HCT116 (cell line): ENCODE data around the gene ABCB8. TPM values are rescaled to one million over a fixed set of nuclear protein-coding genes. Genes with fewer than 3 reads are reported as not detected.

ENCODE experiments used
- ATAC-seq: fragments of 200-7000 bp; cut with Tn5 transposase; 2 replicates; pipeline ENCODE4 v1.9.1; 2020; ENCODE audit warnings: mild to moderate bottlenecking, moderate library complexity
- BruUV-seq: library from RNA; stranded (reverse); fragments of 400-500 nt; replicated peaks from 2 replicates; lab custom pipeline; 2021; lab: Mats Ljungman, UMichigan
- CTCF ChIA-PET: fragments of 300-600 bp; sonication (Branson Sonifier 250); formaldehyde crosslinking; loops from one replicate; lab custom pipeline; 2021; ENCODE audit warnings: antibody characterized with exemption; lab: Charles Lee
- POLR2A ChIA-PET: fragments of 300-600, 350-600 bp; sonication (Branson Sonifier 250); formaldehyde crosslinking; loops from one replicate; lab custom pipeline; 2021; ENCODE audit warnings: antibody characterized with exemption; lab: Charles Lee
- RAD21 ChIA-PET, 2 experiments: fragments of 300-600 bp; sonication (Branson Sonifier 250); formaldehyde crosslinking; loops; one replicate each; lab custom pipeline; 2023; ENCODE audit warnings: low total read pairs in 2 of 2; ENCODE audit not compliant: uncharacterized antibody in 2 of 2, unreplicated experiment in 2 of 2, low non-redundant PET in 1 of 2; lab: Charles Lee
- DNase-seq: peaks from one replicate; pipeline ENCODE4 v3.0.0-alpha.2; 2010; ENCODE audit warnings: low read depth, low spot score
- H2AFZ ChIP-seq: fragments of 200-600 bp; shearing (Covaris generic), sonication (generic); 2 replicates; pipeline ENCODE4 v1.6.1; 2017; ENCODE audit warnings: low read depth, mixed run types, mixed read lengths, antibody characterized with exemption, low read length; ENCODE audit not compliant: poor library complexity, severe bottlenecking
- H3K27ac ChIP-seq: 2 replicates; pipeline ENCODE4 v1.5.1; 2012; ENCODE audit warnings: low read depth, low read length
- H3K27me3 ChIP-seq: fragments of 200-600 bp; sonication (generic); 2 replicates; pipeline ENCODE4 v1.6.1; 2016; ENCODE audit warnings: mixed run types, low read length, mixed read lengths; ENCODE audit not compliant: insufficient read depth
- H3K36me3 ChIP-seq, 2 experiments: fragments of 200-500 bp in 1 of 2; fragments of 200-600 bp in 1 of 2; sonication (Bioruptor generic) in 1 of 2; sonication (generic) in 1 of 2; 2 replicates each; pipeline versions ENCODE4 v1.5.1 to v1.6.1; 2014 to 2016; ENCODE audit warnings: low read length in 2 of 2, inconsistent platforms in 1 of 2, mixed read lengths in 1 of 2, mixed run types in 1 of 2; ENCODE audit not compliant: insufficient read depth in 2 of 2, control insufficient read depth in 1 of 2
- H3K4me1 ChIP-seq, 2 experiments: fragments of 200-600 bp in 1 of 2; sonication (generic) in 1 of 2; 2 replicates each; pipeline versions ENCODE4 v1.5.1 to v1.6.1; 2012 to 2017; ENCODE audit warnings: low read length in 2 of 2, inconsistent platforms in 1 of 2, mild to moderate bottlenecking in 1 of 2, mixed read lengths in 1 of 2, mixed run types in 1 of 2, moderate library complexity in 1 of 2; ENCODE audit not compliant: insufficient read depth in 2 of 2, control insufficient read depth in 1 of 2
- H3K4me2 ChIP-seq: fragments of 200-600 bp; sonication (generic); 2 replicates; pipeline ENCODE4 v1.6.1; 2017; ENCODE audit warnings: mixed run types, low read length, mixed read lengths
- H3K4me3 ChIP-seq, 2 experiments: fragments of 200-600 bp in 1 of 2; sonication (generic) in 1 of 2; replicated peaks in 1 of 2; 2 replicates each; pipeline ENCODE4 v1.5.1; 2011 to 2016; ENCODE audit warnings: low read length in 2 of 2, control low read depth in 1 of 2, low read depth in 1 of 2, mild to moderate bottlenecking in 1 of 2, mixed read lengths in 1 of 2, mixed run types in 1 of 2
- H3K79me2 ChIP-seq: fragments of 200-600 bp; sonication (generic); 2 replicates; pipeline ENCODE4 v1.6.1; 2017; ENCODE audit warnings: mild to moderate bottlenecking, mixed run types, low read length, moderate library complexity, mixed read lengths; ENCODE audit not compliant: insufficient read depth
- H3K9ac ChIP-seq: fragments of 200-600 bp; sonication (generic); 2 replicates; pipeline ENCODE4 v1.6.1; 2016; ENCODE audit warnings: low read length, mixed read lengths
- H3K9me2 ChIP-seq: fragments of 200-600 bp; sonication (generic), shearing (Covaris generic); 2 replicates; pipeline ENCODE4 v1.6.1; 2017; ENCODE audit warnings: mixed run types, mild to moderate bottlenecking, moderate library complexity; ENCODE audit not compliant: insufficient read depth
- H3K9me3 ChIP-seq, 2 experiments: fragments of 200-500 bp in 1 of 2; fragments of 200-600 bp in 1 of 2; sonication (Bioruptor generic) in 1 of 2; sonication (generic) in 1 of 2; 2 replicates each; pipeline ENCODE4 v1.6.1; 2014 to 2017; ENCODE audit warnings: low read length in 2 of 2, mixed read lengths in 2 of 2, inconsistent platforms in 1 of 2, low read depth in 1 of 2, mild to moderate bottlenecking in 1 of 2, mixed run types in 1 of 2, moderate library complexity in 1 of 2; ENCODE audit not compliant: control insufficient read depth in 1 of 2, insufficient read depth in 1 of 2
- H4K20me1 ChIP-seq: fragments of 200-600 bp; sonication (generic), shearing (Covaris generic); 2 replicates; pipeline ENCODE4 v1.6.1; 2017; ENCODE audit warnings: mixed run types, mild to moderate bottlenecking, moderate library complexity; ENCODE audit not compliant: insufficient read depth
- CEBPB ChIP-seq: IDR thresholded peaks from 2 replicates; pipeline ENCODE4 v1.6.1; 2012; ENCODE audit warnings: low read depth
- EGR1 ChIP-seq: IDR thresholded peaks from 2 replicates; pipeline ENCODE4 v1.6.1; 2012; ENCODE audit warnings: low read depth
- ELF1 ChIP-seq: IDR thresholded peaks from 2 replicates; pipeline ENCODE4 v1.6.1; 2012; ENCODE audit warnings: low read depth, borderline replicate concordance
- EZH2 ChIP-seq: fragments of 200-600 bp; sonication (generic); IDR thresholded peaks from 2 replicates; pipeline ENCODE4 v1.6.1; 2017; ENCODE audit warnings: antibody characterized with exemption, mixed run types
- EZH2phosphoT487 ChIP-seq: fragments of 200-600 bp; IDR thresholded peaks from 2 replicates; pipeline ENCODE4 v1.6.1; 2018; ENCODE audit warnings: antibody characterized with exemption, borderline replicate concordance
- FOSL1 ChIP-seq: IDR thresholded peaks from 2 replicates; pipeline ENCODE4 v1.6.1; 2012; ENCODE audit warnings: low read depth
- JUND ChIP-seq: IDR thresholded peaks from 2 replicates; pipeline ENCODE4 v1.6.1; 2012
- POLR2A ChIP-seq: IDR thresholded peaks from 2 replicates; pipeline ENCODE4 v1.7.0; 2011; ENCODE audit warnings: borderline replicate concordance; ENCODE audit not compliant: insufficient read depth, insufficient read length; ENCODE audit errors: extremely low read depth
- RAD21 ChIP-seq: IDR thresholded peaks from 2 replicates; pipeline ENCODE4 v1.6.1; 2012; ENCODE audit warnings: low read depth, mild to moderate bottlenecking
- SP1 ChIP-seq: IDR thresholded peaks from 2 replicates; pipeline ENCODE4 v1.6.1; 2012; ENCODE audit warnings: low read depth
- SRF ChIP-seq: IDR thresholded peaks from 2 replicates; pipeline ENCODE4 v1.6.1; 2012; ENCODE audit warnings: low read depth
- YY1 ChIP-seq: IDR thresholded peaks from 2 replicates; pipeline ENCODE4 v1.6.1; 2011; ENCODE audit warnings: low read length, low read depth, moderate library complexity, mild to moderate bottlenecking; ENCODE audit not compliant: insufficient replicate concordance; ENCODE audit errors: extremely low read depth
- intact Hi-C: fragments of 100-400 bp; cut with micrococcal nuclease; formaldehyde crosslinking; loops from 2 replicates; pipeline ENCODE4 v1.10.0; 2022
- total RNA-seq: library from RNA; stranded (reverse); gene quantifications from one replicate; pipeline ENCODE4 v1.2.1, GENCODE V29; 2021; ENCODE audit not compliant: unreplicated experiment
- TF ChIP-seq, protein P1 (sequence below): IDR thresholded peaks from 2 replicates; pipeline ENCODE4 v1.6.1; 2012
- TF ChIP-seq, protein P2 (sequence below): IDR thresholded peaks from 2 replicates; pipeline ENCODE4 v1.6.1; 2012; ENCODE audit warnings: low read depth
- TF ChIP-seq, protein P3 (sequence below): IDR thresholded peaks from 2 replicates; pipeline ENCODE4 v1.6.1; 2012

Gene ABCB8
- total RNA-seq, 1 experiment from 2014 or later: 55.2 TPM

DNA sequence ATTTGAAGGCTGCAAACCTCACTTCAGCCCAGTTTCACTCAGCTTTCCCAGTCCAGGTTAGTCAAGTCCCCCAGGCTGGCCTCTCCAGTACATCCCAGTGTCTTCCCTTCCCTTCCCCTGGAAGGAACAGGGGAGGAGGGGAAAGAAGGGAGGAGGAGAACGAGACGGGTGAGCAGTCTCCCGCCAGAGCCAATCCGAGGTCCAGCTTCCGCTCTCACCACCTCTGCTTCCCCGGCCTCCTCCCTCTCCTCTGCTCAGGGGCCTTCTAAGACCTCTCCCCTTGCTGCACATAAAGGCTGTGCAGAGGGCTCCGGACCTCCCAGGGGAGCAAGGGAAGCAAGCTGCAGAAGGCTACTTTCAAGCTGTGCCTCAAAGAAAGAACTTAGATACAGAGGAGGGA, 8.0 kb upstream of the ABCB8 start:
- H3K9me3 ChIP-seq: no peaks in the 10 kb centered on the region
- DNase-seq: no peak
- H3K27me3 ChIP-seq: no peaks in the 10 kb centered on the region
- H3K4me1 ChIP-seq: peaks cover 0 to 32% of the 10 kb centered on the region in 2 experiments; a peak in 3 of 4 replicates
- no peak overlapping the region for H3K9ac ChIP-seq
- intact Hi-C loops: no loop called here
- no peak for TF ChIP-seq JUND
- TF ChIP-seq EZH2phosphoT487: no peak
- TF ChIP-seq EZH2: no peak
- no peak for TF ChIP-seq CEBPB
- TF ChIP-seq YY1: no peak
- no TSS peak for BruUV-seq
- H3K36me3 ChIP-seq: no peaks in the 10 kb centered on the region
- no peaks in the 10 kb centered on the region for H4K20me1 ChIP-seq
- no peaks in the 10 kb centered on the region for H3K79me2 ChIP-seq
- H3K27ac ChIP-seq: no peak overlapping the region
- no peaks in the 10 kb centered on the region for H3K9me2 ChIP-seq
- no peak overlapping the region for H3K4me2 ChIP-seq
- no peak overlapping the region for H2AFZ ChIP-seq
- no peak for ATAC-seq
- ChIA-PET POLR2A (no interaction called here), CTCF (interaction anchor here (1.1 to 5.2 kb wide), 3 partner anchors 8 to 26 kb away, joined by 3 to 59 read pairs (median 33); partner anchors contain the start of gene ABCB8), RAD21 (no interaction called here)
- no peak overlapping the region for H3K4me3 ChIP-seq

DNA sequence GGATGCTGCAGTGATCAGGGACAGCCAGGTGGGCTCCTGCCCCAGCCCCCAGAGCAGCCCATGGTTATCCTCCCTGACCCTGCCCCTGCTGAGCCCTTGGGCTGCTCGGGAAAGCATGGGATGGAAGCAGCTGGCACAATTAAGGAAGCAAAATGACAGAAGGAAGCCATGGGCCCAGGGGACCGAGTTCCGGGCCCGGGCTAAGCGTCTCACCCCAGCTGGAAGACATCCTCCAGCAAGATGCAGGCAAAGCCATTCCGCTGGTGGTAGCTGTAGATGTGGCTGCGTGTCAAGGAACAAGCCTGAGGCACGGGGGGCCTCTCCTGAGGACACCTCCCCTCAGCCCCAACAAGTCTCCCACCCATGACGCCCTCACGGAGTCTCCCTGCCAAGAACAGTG, 5.0 kb upstream of the ABCB8 start:
- no peak overlapping the region for H3K4me3 ChIP-seq
- ATAC-seq (no peak), DNase-seq (no peak)
- no peaks in the 10 kb centered on the region for H3K36me3 ChIP-seq
- H3K4me1 ChIP-seq: peaks cover 4 to 52% of the 10 kb centered on the region in 2 experiments
- H3K79me2 ChIP-seq: no peaks in the 10 kb centered on the region
- H3K9me3 ChIP-seq: no peaks in the 10 kb centered on the region
- no peaks in the 10 kb centered on the region for H3K27me3 ChIP-seq
- no peak overlapping the region for H3K4me2 ChIP-seq
- intact Hi-C loops: no loop called here
- no peak overlapping the region for H3K9ac ChIP-seq
- H3K9me2 ChIP-seq: no peaks in the 10 kb centered on the region
- no peaks in the 10 kb centered on the region for H4K20me1 ChIP-seq
- TF ChIP-seq RAD21 (no peak), SP1 (no peak), CEBPB (no peak), EZH2phosphoT487 (no peak), FOSL1 (no peak), JUND (no peak), ELF1 (no peak), SRF (no peak), POLR2A (no peak), EGR1 (no peak)
- TF ChIP-seq, protein P1, sequence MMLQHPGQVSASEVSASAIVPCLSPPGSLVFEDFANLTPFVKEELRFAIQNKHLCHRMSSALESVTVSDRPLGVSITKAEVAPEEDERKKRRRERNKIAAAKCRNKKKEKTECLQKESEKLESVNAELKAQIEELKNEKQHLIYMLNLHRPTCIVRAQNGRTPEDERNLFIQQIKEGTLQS: no peak
- TF ChIP-seq, protein P2, sequence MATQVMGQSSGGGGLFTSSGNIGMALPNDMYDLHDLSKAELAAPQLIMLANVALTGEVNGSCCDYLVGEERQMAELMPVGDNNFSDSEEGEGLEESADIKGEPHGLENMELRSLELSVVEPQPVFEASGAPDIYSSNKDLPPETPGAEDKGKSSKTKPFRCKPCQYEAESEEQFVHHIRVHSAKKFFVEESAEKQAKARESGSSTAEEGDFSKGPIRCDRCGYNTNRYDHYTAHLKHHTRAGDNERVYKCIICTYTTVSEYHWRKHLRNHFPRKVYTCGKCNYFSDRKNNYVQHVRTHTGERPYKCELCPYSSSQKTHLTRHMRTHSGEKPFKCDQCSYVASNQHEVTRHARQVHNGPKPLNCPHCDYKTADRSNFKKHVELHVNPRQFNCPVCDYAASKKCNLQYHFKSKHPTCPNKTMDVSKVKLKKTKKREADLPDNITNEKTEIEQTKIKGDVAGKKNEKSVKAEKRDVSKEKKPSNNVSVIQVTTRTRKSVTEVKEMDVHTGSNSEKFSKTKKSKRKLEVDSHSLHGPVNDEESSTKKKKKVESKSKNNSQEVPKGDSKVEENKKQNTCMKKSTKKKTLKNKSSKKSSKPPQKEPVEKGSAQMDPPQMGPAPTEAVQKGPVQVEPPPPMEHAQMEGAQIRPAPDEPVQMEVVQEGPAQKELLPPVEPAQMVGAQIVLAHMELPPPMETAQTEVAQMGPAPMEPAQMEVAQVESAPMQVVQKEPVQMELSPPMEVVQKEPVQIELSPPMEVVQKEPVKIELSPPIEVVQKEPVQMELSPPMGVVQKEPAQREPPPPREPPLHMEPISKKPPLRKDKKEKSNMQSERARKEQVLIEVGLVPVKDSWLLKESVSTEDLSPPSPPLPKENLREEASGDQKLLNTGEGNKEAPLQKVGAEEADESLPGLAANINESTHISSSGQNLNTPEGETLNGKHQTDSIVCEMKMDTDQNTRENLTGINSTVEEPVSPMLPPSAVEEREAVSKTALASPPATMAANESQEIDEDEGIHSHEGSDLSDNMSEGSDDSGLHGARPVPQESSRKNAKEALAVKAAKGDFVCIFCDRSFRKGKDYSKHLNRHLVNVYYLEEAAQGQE: no peak
- TF ChIP-seq, protein P3, sequence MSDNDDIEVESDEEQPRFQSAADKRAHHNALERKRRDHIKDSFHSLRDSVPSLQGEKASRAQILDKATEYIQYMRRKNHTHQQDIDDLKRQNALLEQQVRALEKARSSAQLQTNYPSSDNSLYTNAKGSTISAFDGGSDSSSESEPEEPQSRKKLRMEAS: no peak
- ChIA-PET CTCF (no interaction called here), RAD21 (no interaction called here), POLR2A (no interaction called here)
- no peak overlapping the region for H2AFZ ChIP-seq
- no peak overlapping the region for H3K27ac ChIP-seq
- no TSS peak for BruUV-seq
